PFSK-1 (cell line): Measurements from ENCODE around the gene RUNX3.

Experiments
- POLR2AphosphoS5 ChIP-seq: IDR thresholded peaks from 2 replicates; pipeline ENCODE4 v1.6.1; 2012; ENCODE audit warnings: low read depth, mild to moderate bottlenecking, control low read depth, low read length, moderate library complexity
- SIN3A ChIP-seq: IDR thresholded peaks from 2 replicates; pipeline ENCODE4 v1.6.1; 2012; ENCODE audit warnings: mild to moderate bottlenecking, low read length, moderate library complexity, borderline replicate concordance; ENCODE audit not compliant: insufficient read depth

DNA sequence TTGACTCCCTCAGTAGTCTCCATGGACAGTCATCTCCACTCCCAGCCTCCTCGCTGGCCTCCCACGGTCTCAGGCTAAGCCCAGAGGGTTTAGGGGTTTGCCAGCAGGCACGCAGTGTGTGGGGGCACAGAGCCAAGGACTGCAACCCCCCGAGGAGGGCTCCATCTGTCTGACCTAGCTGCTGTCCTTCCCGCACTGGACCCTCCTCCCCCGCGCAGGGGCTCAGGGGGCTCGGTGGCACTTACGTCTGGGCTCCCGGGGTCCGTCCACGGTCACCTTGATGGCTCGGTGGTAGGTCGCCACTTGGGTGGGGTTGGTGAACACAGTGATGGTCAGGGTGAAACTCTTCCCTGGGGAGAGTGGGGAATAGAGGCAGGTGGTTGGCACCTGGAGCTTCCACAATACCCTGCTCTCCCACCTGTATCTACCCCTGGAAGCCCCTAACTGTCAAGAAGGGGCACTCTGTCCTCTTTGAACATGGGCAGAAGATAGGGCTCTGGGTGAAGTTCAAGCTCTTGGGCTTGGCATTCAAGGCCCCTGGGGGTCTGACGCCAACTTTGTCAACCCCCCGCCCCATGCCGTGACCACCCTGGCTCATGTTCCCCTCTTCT, 11.0 kb downstream of the RUNX3 start:
- TF ChIP-seq POLR2AphosphoS5 (no peak), SIN3A (no peak)
